Dermis microvascular lymphatic vessel endothelial cell (primary cell): ENCODE measurements around the gene SEC14L1. TPM values are rescaled to one million over a fixed set of nuclear protein-coding genes. Genes with fewer than 3 reads are reported as not detected.
"Not testable (repeated sequence)": the region's sequence is repeated elsewhere in the genome, so short reads cannot be mapped to it uniquely, and the experiment has no call there.

Source experiments
- DNase-seq, 2 donors: peaks; one replicate each; pipeline versions ENCODE4 v3.0.0 to v3.0.0-alpha.2; 2010; ENCODE audit warnings: low read depth in 2 of 2
- total RNA-seq: library from RNA; depleted of rRNA; stranded (reverse); fragments of >200 nt; gene quantifications from 2 replicates; pipeline ENCODE4 v1.2.1, GENCODE V29; 2014

The SEC14L1 gene
- total RNA-seq, 1 donor from 2014 or later: 196 TPM

DNA sequence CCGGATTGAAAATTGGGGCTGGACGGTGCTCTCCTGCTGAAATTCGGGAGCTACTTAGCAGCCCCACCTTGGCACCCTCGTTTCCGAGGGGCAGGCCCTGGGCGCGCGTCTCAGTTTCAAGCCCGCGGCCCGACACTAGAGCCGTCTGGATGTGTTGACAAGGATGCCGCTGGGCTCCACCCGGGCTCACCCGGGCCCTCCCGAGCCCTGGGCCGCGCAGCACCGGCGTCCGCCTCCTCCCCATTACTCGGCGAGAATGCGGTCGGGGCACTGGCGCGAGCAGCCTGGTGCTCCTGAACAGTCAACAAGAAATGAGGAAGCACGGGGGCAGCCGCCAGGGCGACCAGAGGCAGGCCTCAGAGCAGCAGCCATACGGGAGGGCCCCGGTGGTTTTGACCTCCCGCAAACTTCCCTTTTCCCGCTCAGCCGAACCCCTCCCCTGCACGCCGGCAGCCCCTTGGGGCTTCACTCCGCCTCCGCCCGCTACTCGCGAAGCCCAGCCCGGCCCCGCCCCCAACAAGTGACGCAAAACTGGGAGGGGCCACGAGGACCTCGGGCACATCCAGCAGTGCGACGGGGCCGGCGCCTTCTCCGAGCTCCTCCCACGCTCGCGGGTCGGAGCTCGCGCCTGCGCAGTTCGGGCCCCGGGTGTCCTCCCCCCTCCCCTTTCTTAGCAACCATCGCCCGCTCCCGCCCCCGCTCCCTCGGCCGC lies 447 bp upstream of the SEC14L1 start:
- DNase-seq: peak; percentile 94 to 98

GRCh38 chr17:77141846-77142449 lies 1.2 kb downstream of the SEC14L1 start:
- peak in 1 of 2 donors; percentile 32 for DNase-seq

GRCh38 chr17:77142689-77143088 lies 1.9 kb downstream of the SEC14L1 start:
- DNase-seq: no peak

- no peak for DNase-seq
These were observed 2.5 kb downstream of the SEC14L1 start for GRCh38 chr17:77143306-77143705.

- DNase-seq: no peak
These were observed 3.5 kb downstream of the SEC14L1 start for GRCh38 chr17:77144227-77144626.

- no peak for DNase-seq
These were observed 4.4 kb downstream of the SEC14L1 start for GRCh38 chr17:77145224-77145611.

GRCh38 chr17:77145612-77146245 lies 5.0 kb downstream of the SEC14L1 start:
- DNase-seq: peak in 1 of 2 donors; percentile 84

- no peak for DNase-seq
These were observed 5.5 kb downstream of the SEC14L1 start for GRCh38 chr17:77146246-77146632.

- peak in 1 of 2 donors; percentile 74 for DNase-seq
These were observed 6.1 kb downstream of the SEC14L1 start for GRCh38 chr17:77146882-77147281.

DNA sequence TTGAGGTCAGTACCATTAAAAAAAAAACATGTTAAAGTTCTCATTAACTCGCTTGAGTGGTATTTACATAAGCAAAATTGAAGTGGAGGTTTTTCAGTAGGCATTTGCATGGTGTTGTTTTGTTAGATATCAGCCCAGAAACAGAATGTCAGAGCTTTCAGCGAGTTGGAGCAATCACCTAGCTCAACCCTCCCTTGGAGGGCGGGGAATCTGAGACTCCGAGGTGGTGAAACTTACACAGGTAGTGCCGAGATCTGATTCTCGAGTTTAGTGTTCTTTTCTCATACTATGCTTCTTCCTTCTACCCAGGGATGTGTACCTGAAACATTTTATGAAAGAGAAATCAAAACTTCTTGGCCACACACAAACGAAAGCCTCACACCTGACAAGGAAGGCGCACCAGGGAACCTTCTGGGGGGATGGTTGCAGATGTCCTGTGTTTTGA lies 6.6 kb downstream of the SEC14L1 start:
- DNase-seq: no peak

GRCh38 chr17:77148077-77148939 lies 7.5 kb downstream of the SEC14L1 start:
- peak in 1 of 2 donors; percentile 42 for DNase-seq

- DNase-seq: no peak
These were observed 8.3 kb downstream of the SEC14L1 start for GRCh38 chr17:77148940-77149510.

DNA sequence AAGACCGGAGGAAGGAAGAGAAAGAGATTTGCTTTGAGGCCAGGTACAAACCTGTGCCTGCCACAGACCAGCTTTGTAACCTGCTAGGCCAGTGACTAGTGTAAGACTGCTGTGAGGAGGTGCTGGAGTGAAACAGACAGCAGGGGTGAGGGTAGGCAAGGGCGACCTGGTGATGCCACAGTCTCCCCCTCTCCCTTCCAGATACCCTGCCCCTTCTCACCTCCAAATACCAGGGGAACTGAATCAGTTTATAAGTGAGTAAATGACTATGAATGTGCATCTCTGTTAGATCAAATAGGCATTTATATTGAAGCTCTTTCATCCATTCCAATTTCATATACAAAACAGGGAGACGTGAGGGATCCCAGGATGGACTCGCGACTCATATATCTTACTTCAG lies 9.4 kb downstream of the SEC14L1 start:
- DNase-seq: no peak

DNA sequence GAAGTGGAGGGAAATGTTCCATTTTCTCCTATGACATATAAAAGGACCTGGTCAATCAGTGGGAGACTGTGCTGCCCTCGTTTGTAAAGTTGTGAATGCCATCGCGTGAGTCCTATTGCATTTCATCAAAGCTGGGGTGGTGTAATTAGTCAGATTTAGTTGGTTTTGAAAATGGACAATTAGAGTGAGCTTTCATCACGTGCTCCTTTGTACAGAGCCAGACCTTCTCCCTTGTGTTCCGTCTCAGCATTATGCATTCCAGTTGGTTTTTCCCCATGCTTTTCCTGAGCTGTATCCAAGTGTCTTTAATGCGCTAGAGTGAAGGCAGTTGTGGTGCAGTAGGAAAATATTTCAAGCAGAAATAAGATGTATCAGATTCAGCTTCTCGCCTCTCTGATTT lies 10.4 kb downstream of the SEC14L1 start:
- no peak for DNase-seq

GRCh38 chr17:77152056-77152455 lies 11.3 kb downstream of the SEC14L1 start:
- not testable (repeated sequence) for DNase-seq

- DNase-seq: no peak
These were observed 12.7 kb downstream of the SEC14L1 start for GRCh38 chr17:77153472-77153871.

DNA sequence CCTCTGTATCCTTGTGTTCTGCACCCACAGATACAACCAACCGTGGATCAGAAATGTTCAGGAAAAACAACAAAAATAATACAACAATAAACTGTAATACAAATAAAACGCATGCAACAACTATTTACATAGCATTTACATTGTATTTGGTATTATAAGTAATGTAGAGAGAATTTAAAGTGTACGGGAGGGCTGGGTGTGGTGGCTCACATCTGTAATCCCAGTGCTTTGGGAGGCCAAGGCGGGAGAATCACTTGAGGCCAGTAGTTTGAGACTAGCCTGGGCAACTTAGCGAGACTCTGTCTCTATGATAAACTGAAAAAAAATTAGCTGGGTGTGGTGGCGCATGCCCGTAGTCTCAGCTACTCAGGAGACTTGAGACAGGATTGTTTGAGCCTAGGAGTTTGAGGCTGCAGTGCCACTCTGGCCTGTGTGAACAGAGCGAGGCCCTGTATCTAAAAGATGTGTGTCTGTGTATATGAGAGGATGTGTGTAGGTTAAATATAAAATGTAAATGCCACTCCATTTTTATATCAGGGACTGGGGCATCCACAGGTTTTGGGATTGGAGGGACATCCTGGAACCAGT lies 13.3 kb downstream of the SEC14L1 start:
- no peak for DNase-seq

- no peak for DNase-seq
These were observed 14.4 kb downstream of the SEC14L1 start for GRCh38 chr17:77155125-77155524.

DNA sequence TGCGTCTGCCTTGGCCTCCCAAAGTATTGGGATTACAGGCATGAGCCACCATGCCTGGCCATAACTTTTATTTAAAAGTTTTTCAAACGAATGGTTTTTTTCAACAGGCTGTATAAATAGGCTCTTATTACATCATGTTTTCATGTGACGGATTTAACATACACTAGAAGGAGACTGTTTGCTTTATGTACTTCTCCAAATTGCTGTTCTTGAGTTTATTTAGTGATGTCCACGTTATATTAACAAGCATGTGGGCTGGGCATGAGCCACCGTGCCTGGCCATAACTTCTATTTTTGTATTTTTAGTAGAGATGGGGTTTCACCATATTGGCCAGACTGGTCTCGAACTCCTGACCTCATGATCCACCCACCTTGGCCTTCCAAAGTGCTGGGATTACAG lies 17.0 kb downstream of the SEC14L1 start:
- not testable (repeated sequence) for DNase-seq

- DNase-seq: no peak
These were observed 19.5 kb downstream of the SEC14L1 start for GRCh38 chr17:77160091-77160874.
